GM19395 (cell line): ENCODE data around the gene TMEM144.
A peak's percentile ranks its signal among the peaks of the same experiment; 100 is the strongest.

Experiments
- ATAC-seq: cut with Tn5 transposase; IDR thresholded peaks from one replicate; pipeline ENCODE4 v1.9.1; 2021; ENCODE audit warnings: mild to moderate bottlenecking, moderate library complexity; ENCODE audit not compliant: unreplicated experiment

The TMEM144 gene

GRCh38 chr4:158295053-158295452, 84.8 kb downstream of the TMEM144 start:
- ATAC-seq = no peak

GRCh38 chr4:158297866-158298265, 87.6 kb downstream of the TMEM144 start:
- no peak for ATAC-seq

- ATAC-seq = peak; percentile 44
These were observed 89.2 kb downstream of the TMEM144 start for GRCh38 chr4:158299459-158300007.

DNA sequence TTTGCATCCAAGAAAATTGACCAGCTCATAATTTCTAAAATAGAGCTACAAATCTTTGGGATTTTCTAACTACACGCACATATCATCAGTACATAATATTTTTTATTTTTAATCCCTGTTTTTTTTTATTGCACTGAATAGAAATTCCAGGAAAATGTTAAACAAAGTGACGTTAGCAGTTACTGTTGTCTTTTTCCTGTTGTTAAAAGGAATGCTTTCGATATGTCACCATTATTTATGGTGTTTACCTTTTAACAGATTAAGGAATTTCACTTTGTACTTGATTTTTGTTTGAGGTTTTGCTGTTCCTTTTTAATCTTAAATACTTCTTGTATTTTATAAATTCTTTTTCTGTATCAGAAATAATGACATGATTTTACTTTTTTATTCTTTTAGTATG, 89.7 kb downstream of the TMEM144 start:
- ATAC-seq = no peak

- ATAC-seq = no peak
These were observed 92.0 kb downstream of the TMEM144 start for GRCh38 chr4:158302076-158302866.

GRCh38 chr4:158304694-158305093, 94.4 kb downstream of the TMEM144 start:
- ATAC-seq = no peak
